H1 (cell line): Measurements from ENCODE around the gene CARF. TPM values are rescaled to one million over a fixed set of nuclear protein-coding genes. Genes with fewer than 3 reads are reported as not detected.

ENCODE experiments used
- ASH2L ChIP-seq: fragments of 200-600, 300-600 bp; sonication (generic); IDR thresholded peaks from one replicate; pipeline ENCODE4 v1.7.1; 2017; ENCODE audit warnings: low read length
- CBX5 ChIP-seq: fragments of 300-800, 300-1000 bp; sonication (generic); IDR thresholded peaks from 2 replicates; pipeline ENCODE4 v1.7.1; 2016; ENCODE audit warnings: antibody characterized with exemption, low read length, low read depth
- KDM1A ChIP-seq: fragments of 200-600, 300-600 bp; sonication (generic); IDR thresholded peaks from 2 replicates; pipeline ENCODE4 v1.7.1; 2016; ENCODE audit warnings: mild to moderate bottlenecking, low read length, borderline replicate concordance
- NRF1 ChIP-seq: IDR thresholded peaks from 2 replicates; pipeline ENCODE4 v1.6.1; 2011; ENCODE audit warnings: mild to moderate bottlenecking, low read depth, low read length, improper control_type of control experiment
- PHF8 ChIP-seq: fragments of 200-600 bp; sonication (generic); conservative IDR thresholded peaks from 2 replicates; pipeline ENCODE4 v1.7.1; 2012; ENCODE audit warnings: low read depth, mild to moderate bottlenecking, inconsistent platforms, low read length, moderate library complexity
- POLR2AphosphoS5 ChIP-seq: IDR thresholded peaks from 2 replicates; pipeline ENCODE4 v1.6.1; 2011; ENCODE audit warnings: low read depth, low read length
- SIN3A ChIP-seq, 2 experiments: IDR thresholded peaks in 1 of 2; conservative IDR thresholded peaks in 1 of 2; 2 replicates each; pipeline ENCODE4 v1.6.1; 2011 to 2012; ENCODE audit warnings: low read length in 2 of 2, improper control_type of control experiment in 1 of 2, low read depth in 1 of 2, mild to moderate bottlenecking in 1 of 2
- SIX5 ChIP-seq: IDR thresholded peaks from 2 replicates; pipeline ENCODE4 v1.6.1; 2011; ENCODE audit warnings: mild to moderate bottlenecking, low read depth, low read length
- TEAD4 ChIP-seq: IDR thresholded peaks from 2 replicates; pipeline ENCODE4 v1.6.1; 2012; ENCODE audit warnings: low read depth, low read length, inconsistent platforms, mixed read lengths
- polyA plus RNA-seq, 7 experiments: library from polyadenylated mRNA; depleted of rRNA in 3 of 7; stranded (reverse) in 5 of 7; unstranded in 2 of 7; fragments of >200 nt in 5 of 7; fragments of 200-250 nt in 2 of 7; gene quantifications; 1 replicate in 5 of 7; 2 replicates in 1 of 7; 4 replicates in 1 of 7; pipeline versions ENCODE4 v1.2.1 to v1.2.3, GENCODE V29; 2011 to 2013; ENCODE audit warnings: missing spikeins in 2 of 7, mixed read lengths in 2 of 7
- total RNA-seq: library from RNA; stranded (reverse); fragmentation: NEBNext Ultra II Directional; extraction: Animal tissue kit (Norgen Biotek cat#: 25700); gene quantifications from 2 replicates; pipeline ENCODE4 v1.2.1, GENCODE V29; 2021
- TF ChIP-seq, protein P1 (sequence below): fragments of 300-600 bp; sonication (generic); IDR thresholded peaks from 2 replicates; pipeline ENCODE4 v1.7.1; 2012; ENCODE audit warnings: low read length, moderate library complexity, mild to moderate bottlenecking, inconsistent platforms; ENCODE audit not compliant: insufficient replicate concordance

Gene CARF
- total and polyA plus RNA-seq, 2 of the 8 experiments (the other 6 are each of a cell fraction or from before 2014, with no cell fraction given), result 2.0 to 2.6 TPM

DNA sequence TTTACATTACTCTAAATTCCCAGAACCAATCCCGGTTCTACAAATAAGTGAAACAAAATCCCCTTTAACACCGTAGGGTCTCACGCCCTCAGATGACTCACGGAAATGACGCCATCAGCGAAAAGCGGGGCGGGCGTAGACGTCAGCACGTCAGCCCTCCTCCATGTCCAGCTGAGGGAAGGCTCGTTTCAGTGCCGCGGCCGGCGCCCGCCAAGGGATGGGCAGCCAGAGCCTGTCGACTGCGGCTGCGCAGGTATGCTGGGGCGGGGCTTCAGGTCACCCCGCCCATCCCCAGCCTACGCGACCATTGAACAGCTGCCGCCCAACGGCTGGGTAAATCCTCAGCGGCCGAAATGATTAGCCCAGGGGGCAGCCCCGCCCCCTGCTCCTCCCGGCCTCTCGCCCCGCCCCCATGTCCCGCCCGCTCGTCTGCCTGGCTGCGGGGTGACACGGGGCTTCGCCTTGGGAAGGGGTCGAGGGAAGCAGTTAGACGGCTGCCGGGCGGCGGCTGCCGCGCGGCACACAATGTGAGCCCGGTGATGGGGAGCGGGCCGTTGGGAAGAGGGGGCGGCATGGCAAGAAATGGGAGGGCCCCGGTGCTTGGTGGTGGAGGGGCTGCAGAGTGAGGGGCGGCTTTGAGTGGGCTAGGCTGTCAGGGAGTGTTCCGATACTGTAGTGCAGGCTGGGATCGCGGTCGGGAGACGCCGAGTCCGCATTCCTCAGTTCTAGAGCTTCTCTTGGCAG, 102.6 kb downstream of the CARF start, which contains the start of gene NBEAL1 (continued):
- TF ChIP-seq, protein P1, sequence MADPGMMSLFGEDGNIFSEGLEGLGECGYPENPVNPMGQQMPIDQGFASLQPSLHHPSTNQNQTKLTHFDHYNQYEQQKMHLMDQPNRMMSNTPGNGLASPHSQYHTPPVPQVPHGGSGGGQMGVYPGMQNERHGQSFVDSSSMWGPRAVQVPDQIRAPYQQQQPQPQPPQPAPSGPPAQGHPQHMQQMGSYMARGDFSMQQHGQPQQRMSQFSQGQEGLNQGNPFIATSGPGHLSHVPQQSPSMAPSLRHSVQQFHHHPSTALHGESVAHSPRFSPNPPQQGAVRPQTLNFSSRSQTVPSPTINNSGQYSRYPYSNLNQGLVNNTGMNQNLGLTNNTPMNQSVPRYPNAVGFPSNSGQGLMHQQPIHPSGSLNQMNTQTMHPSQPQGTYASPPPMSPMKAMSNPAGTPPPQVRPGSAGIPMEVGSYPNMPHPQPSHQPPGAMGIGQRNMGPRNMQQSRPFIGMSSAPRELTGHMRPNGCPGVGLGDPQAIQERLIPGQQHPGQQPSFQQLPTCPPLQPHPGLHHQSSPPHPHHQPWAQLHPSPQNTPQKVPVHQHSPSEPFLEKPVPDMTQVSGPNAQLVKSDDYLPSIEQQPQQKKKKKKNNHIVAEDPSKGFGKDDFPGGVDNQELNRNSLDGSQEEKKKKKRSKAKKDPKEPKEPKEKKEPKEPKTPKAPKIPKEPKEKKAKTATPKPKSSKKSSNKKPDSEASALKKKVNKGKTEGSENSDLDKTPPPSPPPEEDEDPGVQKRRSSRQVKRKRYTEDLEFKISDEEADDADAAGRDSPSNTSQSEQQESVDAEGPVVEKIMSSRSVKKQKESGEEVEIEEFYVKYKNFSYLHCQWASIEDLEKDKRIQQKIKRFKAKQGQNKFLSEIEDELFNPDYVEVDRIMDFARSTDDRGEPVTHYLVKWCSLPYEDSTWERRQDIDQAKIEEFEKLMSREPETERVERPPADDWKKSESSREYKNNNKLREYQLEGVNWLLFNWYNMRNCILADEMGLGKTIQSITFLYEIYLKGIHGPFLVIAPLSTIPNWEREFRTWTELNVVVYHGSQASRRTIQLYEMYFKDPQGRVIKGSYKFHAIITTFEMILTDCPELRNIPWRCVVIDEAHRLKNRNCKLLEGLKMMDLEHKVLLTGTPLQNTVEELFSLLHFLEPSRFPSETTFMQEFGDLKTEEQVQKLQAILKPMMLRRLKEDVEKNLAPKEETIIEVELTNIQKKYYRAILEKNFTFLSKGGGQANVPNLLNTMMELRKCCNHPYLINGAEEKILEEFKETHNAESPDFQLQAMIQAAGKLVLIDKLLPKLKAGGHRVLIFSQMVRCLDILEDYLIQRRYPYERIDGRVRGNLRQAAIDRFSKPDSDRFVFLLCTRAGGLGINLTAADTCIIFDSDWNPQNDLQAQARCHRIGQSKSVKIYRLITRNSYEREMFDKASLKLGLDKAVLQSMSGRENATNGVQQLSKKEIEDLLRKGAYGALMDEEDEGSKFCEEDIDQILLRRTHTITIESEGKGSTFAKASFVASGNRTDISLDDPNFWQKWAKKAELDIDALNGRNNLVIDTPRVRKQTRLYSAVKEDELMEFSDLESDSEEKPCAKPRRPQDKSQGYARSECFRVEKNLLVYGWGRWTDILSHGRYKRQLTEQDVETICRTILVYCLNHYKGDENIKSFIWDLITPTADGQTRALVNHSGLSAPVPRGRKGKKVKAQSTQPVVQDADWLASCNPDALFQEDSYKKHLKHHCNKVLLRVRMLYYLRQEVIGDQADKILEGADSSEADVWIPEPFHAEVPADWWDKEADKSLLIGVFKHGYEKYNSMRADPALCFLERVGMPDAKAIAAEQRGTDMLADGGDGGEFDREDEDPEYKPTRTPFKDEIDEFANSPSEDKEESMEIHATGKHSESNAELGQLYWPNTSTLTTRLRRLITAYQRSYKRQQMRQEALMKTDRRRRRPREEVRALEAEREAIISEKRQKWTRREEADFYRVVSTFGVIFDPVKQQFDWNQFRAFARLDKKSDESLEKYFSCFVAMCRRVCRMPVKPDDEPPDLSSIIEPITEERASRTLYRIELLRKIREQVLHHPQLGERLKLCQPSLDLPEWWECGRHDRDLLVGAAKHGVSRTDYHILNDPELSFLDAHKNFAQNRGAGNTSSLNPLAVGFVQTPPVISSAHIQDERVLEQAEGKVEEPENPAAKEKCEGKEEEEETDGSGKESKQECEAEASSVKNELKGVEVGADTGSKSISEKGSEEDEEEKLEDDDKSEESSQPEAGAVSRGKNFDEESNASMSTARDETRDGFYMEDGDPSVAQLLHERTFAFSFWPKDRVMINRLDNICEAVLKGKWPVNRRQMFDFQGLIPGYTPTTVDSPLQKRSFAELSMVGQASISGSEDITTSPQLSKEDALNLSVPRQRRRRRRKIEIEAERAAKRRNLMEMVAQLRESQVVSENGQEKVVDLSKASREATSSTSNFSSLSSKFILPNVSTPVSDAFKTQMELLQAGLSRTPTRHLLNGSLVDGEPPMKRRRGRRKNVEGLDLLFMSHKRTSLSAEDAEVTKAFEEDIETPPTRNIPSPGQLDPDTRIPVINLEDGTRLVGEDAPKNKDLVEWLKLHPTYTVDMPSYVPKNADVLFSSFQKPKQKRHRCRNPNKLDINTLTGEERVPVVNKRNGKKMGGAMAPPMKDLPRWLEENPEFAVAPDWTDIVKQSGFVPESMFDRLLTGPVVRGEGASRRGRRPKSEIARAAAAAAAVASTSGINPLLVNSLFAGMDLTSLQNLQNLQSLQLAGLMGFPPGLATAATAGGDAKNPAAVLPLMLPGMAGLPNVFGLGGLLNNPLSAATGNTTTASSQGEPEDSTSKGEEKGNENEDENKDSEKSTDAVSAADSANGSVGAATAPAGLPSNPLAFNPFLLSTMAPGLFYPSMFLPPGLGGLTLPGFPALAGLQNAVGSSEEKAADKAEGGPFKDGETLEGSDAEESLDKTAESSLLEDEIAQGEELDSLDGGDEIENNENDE, result no peak
- no peak for TF ChIP-seq CBX5
- TF ChIP-seq KDM1A, result no peak
- TF ChIP-seq SIX5, result no peak
- TF ChIP-seq PHF8, result peak; percentile 83
- TF ChIP-seq TEAD4, result peak; percentile 48
- peak; percentile 88 for TF ChIP-seq NRF1
- peak; percentile 33; the same call in 1 of the 2 replicates for TF ChIP-seq POLR2AphosphoS5
- peak; percentile 27 to 48; a peak in 1 of 4 replicates for TF ChIP-seq SIN3A (conservative IDR thresholded peaks at IDR 0.05 in 1 of 2, IDR thresholded peaks at IDR 0.05 in 1 of 2; ENCODE audit: low read depth in 1 of 2, low read length in 2 of 2)
- no peak for TF ChIP-seq ASH2L
